Muscle of arm (tissue), 12 donors: Measurements from ENCODE around the gene ABCD2. TPM values are rescaled to one million over a fixed set of nuclear protein-coding genes. Genes with fewer than 3 reads are reported as not detected.
A peak's percentile ranks its signal among the peaks of the same experiment; 100 is the strongest.
"Not testable (repeated sequence)": the region's sequence is repeated elsewhere in the genome, so short reads cannot be mapped to it uniquely, and the experiment has no call there.

Experiments used
- DNase-seq: peaks from one replicate; pipeline ENCODE4 v3.0.0-alpha.2; 2013
- polyA plus RNA-seq, 12 donors: library from polyadenylated mRNA; unstranded; fragments of 120-200 nt; gene quantifications; one replicate each; pipeline ENCODE4 v1.2.1, GENCODE V29; 2013; ENCODE audit not compliant: insufficient read length in 12 of 12

ABCD2 gene
- polyA plus RNA-seq, 12 donors: 0.03 to 0.19 (median 0.11) TPM; not detected in 2

GRCh38 chr12:39613525-39613924 is 6.1 kb downstream of the ABCD2 start:
- no peak for DNase-seq

GRCh38 chr12:39612250-39612649 is 7.4 kb downstream of the ABCD2 start:
- no peak for DNase-seq

GRCh38 chr12:39611818-39612217 is 7.8 kb downstream of the ABCD2 start:
- no peak for DNase-seq

GRCh38 chr12:39610436-39611025 is 9.1 kb downstream of the ABCD2 start:
- DNase-seq: no peak

- no peak for DNase-seq
Observed at GRCh38 chr12:39606712-39607423, 12.7 kb downstream of the ABCD2 start.

- no peak for DNase-seq
Observed at GRCh38 chr12:39605996-39606395, 13.6 kb downstream of the ABCD2 start.

- no peak for DNase-seq
Observed at GRCh38 chr12:39605501-39605900, 14.1 kb downstream of the ABCD2 start.

GRCh38 chr12:39603065-39603464 is 16.5 kb downstream of the ABCD2 start:
- DNase-seq: no peak

GRCh38 chr12:39601951-39602350 is 17.7 kb downstream of the ABCD2 start:
- not testable (repeated sequence) for DNase-seq

GRCh38 chr12:39595928-39596327 is 23.7 kb downstream of the ABCD2 start:
- DNase-seq: no peak

- no peak for DNase-seq
Observed at GRCh38 chr12:39592295-39592694, 27.3 kb downstream of the ABCD2 start.

- no peak for DNase-seq
Observed at GRCh38 chr12:39588348-39588747, 31.3 kb downstream of the ABCD2 start.

GRCh38 chr12:39587225-39587624 is 32.4 kb downstream of the ABCD2 start:
- DNase-seq: no peak

GRCh38 chr12:39586816-39587215 is 32.8 kb downstream of the ABCD2 start:
- DNase-seq: no peak

- DNase-seq: no peak
Observed at GRCh38 chr12:39581592-39581991, 38.0 kb downstream of the ABCD2 start.

- no peak for DNase-seq
Observed at GRCh38 chr12:39575498-39575875, 44.1 kb downstream of the ABCD2 start.

- DNase-seq: peak; percentile 18
Observed at GRCh38 chr12:39574785-39575497, 44.7 kb downstream of the ABCD2 start.

GRCh38 chr12:39574378-39574777 is 45.2 kb downstream of the ABCD2 start:
- DNase-seq: no peak

- no peak for DNase-seq
Observed at GRCh38 chr12:39573971-39574370, 45.6 kb downstream of the ABCD2 start.

- DNase-seq: no peak
Observed at GRCh38 chr12:39572551-39572950, 47.1 kb downstream of the ABCD2 start.

- no peak for DNase-seq
Observed at GRCh38 chr12:39571351-39571750, 48.3 kb downstream of the ABCD2 start.

GRCh38 chr12:39553476-39553875 is 66.1 kb downstream of the ABCD2 start:
- no peak for DNase-seq

GRCh38 chr12:39544211-39544610 is 75.4 kb downstream of the ABCD2 start:
- not testable (repeated sequence) for DNase-seq
